Endothelial cell of umbilical vein (primary cell): ENCODE results near the gene ATP11C. TPM values are rescaled to one million over a fixed set of nuclear protein-coding genes. Genes with fewer than 3 reads are reported as not detected.

Source experiments
- BruUV-seq: library from RNA; stranded (reverse); fragments of 400-500 nt; replicated peaks from 2 replicates; lab custom pipeline; 2021; lab: Mats Ljungman, UMichigan
- CTCF ChIA-PET: fragments of 300-600, 350-600 bp; sonication (Branson Sonifier 250); formaldehyde crosslinking; loops from one replicate; lab custom pipeline; 2021; ENCODE audit warnings: antibody characterized with exemption, inconsistent platforms; lab: Charles Lee
- POLR2A ChIA-PET: fragments of 300-600, 350-600 bp; sonication (Branson Sonifier 250); formaldehyde crosslinking; loops from one replicate; lab custom pipeline; 2021; ENCODE audit warnings: antibody characterized with exemption, inconsistent platforms; lab: Charles Lee
- DNase-seq: peaks from one replicate; pipeline ENCODE4 v3.0.0-alpha.2; 2011; ENCODE audit warnings: low read depth, low spot score
- FAIRE-seq: peaks from 2 replicates; lab custom pipeline; 2011; peaks lifted over from hg19 to GRCh38; lab: Jason Lieb, UNC
- H2AFZ ChIP-seq: 2 replicates; pipeline ENCODE4 v1.6.0; 2012; ENCODE audit warnings: low read depth, low read length, control low read depth, inconsistent platforms
- H3K27ac ChIP-seq: 2 replicates; pipeline ENCODE4 v1.5.1; 2011; ENCODE audit warnings: low read depth, mild to moderate bottlenecking, control low read depth, low read length, moderate library complexity; ENCODE audit not compliant: insufficient read depth
- H3K27me3 ChIP-seq, 2 experiments: 2 replicates each; pipeline versions ENCODE4 v1.6.0 to v1.6.1; 2011; ENCODE audit warnings: low read length in 2 of 2, mixed read lengths in 1 of 2; ENCODE audit not compliant: control insufficient read depth in 2 of 2, insufficient read depth in 2 of 2
- H3K36me3 ChIP-seq, 2 experiments: 2 replicates in 1 of 2; 3 replicates in 1 of 2; pipeline ENCODE4 v1.5.1; 2011; ENCODE audit warnings: low read length in 2 of 2, mild to moderate bottlenecking in 1 of 2, moderate library complexity in 1 of 2; ENCODE audit not compliant: control insufficient read depth in 2 of 2, insufficient read depth in 2 of 2; ENCODE audit errors: extremely low read depth in 1 of 2
- H3K4me1 ChIP-seq: 3 replicates; pipeline ENCODE4 v1.5.1; 2011; ENCODE audit warnings: mild to moderate bottlenecking, low read length; ENCODE audit not compliant: control insufficient read depth, insufficient read depth; ENCODE audit errors: extremely low read depth
- H3K4me2 ChIP-seq: 2 replicates; pipeline ENCODE4 v1.6.1; 2011; ENCODE audit warnings: low read length, control low read depth, mixed read lengths; ENCODE audit not compliant: insufficient read depth
- H3K4me3 ChIP-seq, 3 experiments: fragments of 200-600 bp in 1 of 3; sonication (generic), shearing (Covaris generic) in 1 of 3; replicated peaks in 1 of 3; 2 replicates each; pipeline ENCODE4 v1.5.1; 2011 to 2016; ENCODE audit warnings: control low read depth in 3 of 3, low read length in 3 of 3, mild to moderate bottlenecking in 2 of 3, inconsistent platforms in 1 of 3, low read depth in 1 of 3, moderate library complexity in 1 of 3; ENCODE audit not compliant: insufficient read depth in 1 of 3
- H3K79me2 ChIP-seq: 2 replicates; pipeline ENCODE4 v1.6.0; 2012; ENCODE audit warnings: low read length, inconsistent platforms; ENCODE audit not compliant: control insufficient read depth, insufficient read depth
- H3K9ac ChIP-seq: replicated peaks from 2 replicates; pipeline ENCODE3; 2011; ENCODE audit warnings: low read length, control low read depth; ENCODE audit not compliant: insufficient read depth; ENCODE audit errors: extremely low read depth
- H3K9me1 ChIP-seq: replicated peaks from 3 replicates; pipeline ENCODE4 v1.6.0; 2011; ENCODE audit warnings: mild to moderate bottlenecking, low read length; ENCODE audit not compliant: control insufficient read depth, insufficient read depth; ENCODE audit errors: extremely low read depth
- H3K9me3 ChIP-seq: replicated peaks from 2 replicates; pipeline ENCODE4 v1.5.1; 2012; ENCODE audit warnings: low read length, inconsistent platforms; ENCODE audit not compliant: control insufficient read depth, insufficient read depth
- H4K20me1 ChIP-seq: replicated peaks from 2 replicates; pipeline ENCODE3; 2011; ENCODE audit warnings: mild to moderate bottlenecking, low read length; ENCODE audit not compliant: control insufficient read depth, insufficient read depth; ENCODE audit errors: extremely low read depth
- CTCF ChIP-seq, 2 donors: IDR thresholded peaks; 1 replicate in 1 of 2; 2 replicates in 1 of 2; pipeline ENCODE4 v1.5.1; 2011; ENCODE audit warnings: low read length in 2 of 2, mild to moderate bottlenecking in 2 of 2, moderate library complexity in 2 of 2, control low read depth in 1 of 2, inconsistent platforms in 1 of 2, low read depth in 1 of 2; ENCODE audit not compliant: insufficient read depth in 1 of 2; ENCODE audit errors: extremely low read depth in 1 of 2
- EZH2 ChIP-seq: IDR thresholded peaks from 2 replicates; pipeline ENCODE4 v1.6.1; 2012; ENCODE audit warnings: borderline replicate concordance, low read depth, mild to moderate bottlenecking, moderate library complexity, low read length, inconsistent platforms; ENCODE audit not compliant: severe bottlenecking
- FOS ChIP-seq: IDR thresholded peaks from 2 replicates; pipeline ENCODE4 v1.6.1; 2011; ENCODE audit warnings: mild to moderate bottlenecking, low read length, moderate library complexity, borderline replicate concordance; ENCODE audit not compliant: insufficient read depth
- GATA2 ChIP-seq: IDR thresholded peaks from 2 replicates; pipeline ENCODE4 v1.7.0; 2011; ENCODE audit warnings: low read depth, mild to moderate bottlenecking, moderate library complexity, mixed read lengths, low read length; ENCODE audit not compliant: insufficient read length, insufficient read depth
- JUN ChIP-seq: IDR thresholded peaks from 2 replicates; pipeline ENCODE4 v1.6.1; 2011; ENCODE audit warnings: borderline replicate concordance, low read depth; ENCODE audit not compliant: insufficient read length, insufficient read depth
- MAX ChIP-seq: IDR thresholded peaks from 2 replicates; pipeline ENCODE4 v1.6.1; 2011; ENCODE audit not compliant: insufficient read depth, insufficient read length
- POLR2AphosphoS5 ChIP-seq: IDR thresholded peaks from 2 replicates; pipeline ENCODE4 v1.6.1; 2012; ENCODE audit warnings: low read depth, mild to moderate bottlenecking, control low read depth, low read length, moderate library complexity; ENCODE audit not compliant: insufficient read depth
- dilution Hi-C: fragments of 300-500 bp; cut with MboI; formaldehyde crosslinking; loops from one replicate; pipeline ENCODE4 v1.15.0; 2019; ENCODE audit warnings: low sequenced_read_pairs; ENCODE audit not compliant: extremely low pct_ligation_motif_present
- intact Hi-C: fragments of 100-400 bp; cut with micrococcal nuclease; formaldehyde crosslinking; loops from one replicate; pipeline ENCODE4 v1.10.0; 2022
- polyA plus RNA-seq, 4 experiments: library from polyadenylated mRNA; depleted of rRNA in 3 of 4; stranded (reverse) in 3 of 4; unstranded in 1 of 4; fragments of >200 nt; gene quantifications; 2 replicates each; pipeline versions ENCODE4 v1.2.1 to v1.2.3, GENCODE V29; 2011 to 2012; ENCODE audit warnings: missing spikeins in 1 of 4
- total RNA-seq: library from RNA; stranded (reverse); gene quantifications from 2 replicates; pipeline ENCODE4 v1.2.3, GENCODE V29; 2021

Gene ATP11C
- total and polyA plus RNA-seq, 2 donors (not counting 3 experiments of a cell fraction or from before 2014, with no cell fraction given), result 9.1 to 31.8 TPM

GRCh38 chrX:139815771-139816170, 117.1 kb downstream of the ATP11C start:
- Histone ChIP-seq H3K9ac (no peak overlapping the region), H3K36me3 (no peaks in the 10 kb centered on the region), H4K20me1 (no peaks in the 10 kb centered on the region), H3K9me1 (no peaks in the 10 kb centered on the region), H3K79me2 (no peaks in the 10 kb centered on the region), H3K27ac (no peak overlapping the region), H3K27me3 (no peaks in the 10 kb centered on the region), H3K4me1 (peaks cover 12% of the 10 kb centered on the region), H3K4me3 (no peak overlapping the region), H3K4me2 (no peak overlapping the region), H2AFZ (no peak overlapping the region), H3K9me3 (no peaks in the 10 kb centered on the region)
- DNase-seq (no peak), FAIRE-seq (no peak)
- intact Hi-C loops (no loop called here), dilution Hi-C loops (no loop called here)
- no peak for TF ChIP-seq MAX
- no peak for TF ChIP-seq POLR2AphosphoS5
- TF ChIP-seq GATA2, result no peak
- TF ChIP-seq FOS, result no peak
- TF ChIP-seq CTCF (IDR thresholded peaks at IDR 0.05; ENCODE audit: extremely low read depth in 1 of 2, insufficient read depth in 1 of 2, low read depth in 1 of 2, low read length in 2 of 2), result no peak
- TF ChIP-seq EZH2, result no peak
- TF ChIP-seq JUN, result no peak
- POLR2A ChIA-PET, result no interaction called here
- BruUV-seq, result no TSS peak
- CTCF ChIA-PET, result no interaction called here
